Measurements from ENCODE around the gene PPP3R2.

GRCh38 chr9:101604296-101604695, 9.5 kb upstream of the PPP3R2 start:
- TF ChIP-seq SP1 (CRISPR knock-in tag; conservative IDR thresholded peaks at IDR 0.05) (no peak), CTCF (IDR thresholded peaks at IDR 0.05) (no peak), CREB1 (CRISPR knock-in tag; IDR thresholded peaks at IDR 0.05) (no peak), ZNF138 (CRISPR knock-in tag; conservative IDR thresholded peaks at IDR 0.05) (no peak), PREB (CRISPR knock-in tag; IDR thresholded peaks at IDR 0.05; ENCODE audit: borderline replicate concordance) (no peak), CREM (CRISPR knock-in tag; IDR thresholded peaks at IDR 0.05) (no peak)
- TF ChIP-seq, protein P1, sequence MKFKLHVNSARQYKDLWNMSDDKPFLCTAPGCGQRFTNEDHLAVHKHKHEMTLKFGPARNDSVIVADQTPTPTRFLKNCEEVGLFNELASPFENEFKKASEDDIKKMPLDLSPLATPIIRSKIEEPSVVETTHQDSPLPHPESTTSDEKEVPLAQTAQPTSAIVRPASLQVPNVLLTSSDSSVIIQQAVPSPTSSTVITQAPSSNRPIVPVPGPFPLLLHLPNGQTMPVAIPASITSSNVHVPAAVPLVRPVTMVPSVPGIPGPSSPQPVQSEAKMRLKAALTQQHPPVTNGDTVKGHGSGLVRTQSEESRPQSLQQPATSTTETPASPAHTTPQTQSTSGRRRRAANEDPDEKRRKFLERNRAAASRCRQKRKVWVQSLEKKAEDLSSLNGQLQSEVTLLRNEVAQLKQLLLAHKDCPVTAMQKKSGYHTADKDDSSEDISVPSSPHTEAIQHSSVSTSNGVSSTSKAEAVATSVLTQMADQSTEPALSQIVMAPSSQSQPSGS (CRISPR knock-in tag; IDR thresholded peaks at IDR 0.05; ENCODE audit: borderline replicate concordance, low read depth) = no peak
